Measurements from ENCODE around the gene PCID2.

The PCID2 gene

DNA sequence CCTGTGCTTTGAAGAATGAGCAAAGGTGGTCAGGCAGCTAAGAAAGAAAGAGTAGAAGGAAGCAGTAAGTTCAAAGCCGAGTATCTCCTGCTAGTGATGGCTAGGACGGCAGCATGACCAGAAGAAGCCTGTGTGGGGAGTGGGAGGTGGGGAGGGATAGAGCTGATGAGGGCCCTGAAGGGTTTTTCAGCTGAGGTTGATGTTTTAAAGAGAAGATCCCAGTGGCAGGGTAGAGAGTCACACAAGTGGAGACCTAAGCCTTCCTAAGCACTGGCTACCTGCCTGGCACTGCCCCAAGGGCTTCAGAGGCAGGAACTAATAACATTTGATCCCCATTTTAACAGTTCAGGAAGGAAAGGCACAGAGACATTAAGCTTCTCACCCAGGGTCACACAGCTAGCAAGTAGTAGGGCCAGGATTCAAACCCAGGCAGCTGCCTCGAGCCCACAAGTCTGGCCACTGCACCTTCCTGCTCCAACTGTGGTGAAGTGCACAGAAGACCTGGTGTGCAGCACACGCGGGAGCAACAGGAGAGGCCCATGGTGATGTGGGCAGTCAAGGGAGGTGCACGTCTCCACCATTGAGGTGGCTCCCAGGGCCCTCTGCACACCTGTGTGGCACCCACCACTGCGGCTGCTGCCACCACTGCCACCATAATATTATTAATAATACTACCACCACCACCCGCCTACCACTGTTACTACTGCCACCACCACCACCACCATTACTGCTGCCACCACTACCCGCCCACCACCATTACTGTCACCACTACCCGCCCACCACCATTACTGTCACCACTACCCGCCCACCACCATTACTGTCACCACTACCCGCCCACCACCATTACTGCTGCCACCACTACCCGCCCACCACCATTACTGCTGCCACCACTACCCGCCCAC is 23.1 kb upstream of the PCID2 start:
- no peaks in the 10 kb centered on the region for H3K27me3 ChIP-seq (ENCODE audit: low read length)
- no peak overlapping the region for H3K4me2 ChIP-seq (ENCODE audit: low read depth, low read length, poor library complexity, severe bottlenecking)
- no peak overlapping the region for H3K27ac ChIP-seq (ENCODE audit: low read depth, low read length)
- no peak for TF ChIP-seq CTCF (IDR thresholded peaks at IDR 0.05; ENCODE audit: insufficient read depth, low read length, poor library complexity, severe bottlenecking)
- TF ChIP-seq EZH2phosphoT487 (conservative IDR thresholded peaks at IDR 0.05; ENCODE audit: low read length), result no peak
- no peaks in the 10 kb centered on the region for H3K36me3 ChIP-seq (ENCODE audit: low read length)
- no peaks in the 10 kb centered on the region for H3K9me3 ChIP-seq (ENCODE audit: insufficient read depth, low read length)
- H2AFZ ChIP-seq (ENCODE audit: low read depth, low read length, severe bottlenecking), result no peak overlapping the region
- H3K9ac ChIP-seq (ENCODE audit: low read length), result no peak overlapping the region
- no peaks in the 10 kb centered on the region for H3F3A ChIP-seq (ENCODE audit: insufficient read depth)
- H3K9me2 ChIP-seq (replicated peaks; ENCODE audit: insufficient read depth, low read length), result no peaks in the 10 kb centered on the region
- H4K20me1 ChIP-seq (ENCODE audit: low read depth, low read length), result no peaks in the 10 kb centered on the region
- no peak overlapping the region for H3K4me3 ChIP-seq (ENCODE audit: insufficient read depth, low read length, poor library complexity, severe bottlenecking)
- no peaks in the 10 kb centered on the region for H3K79me2 ChIP-seq (ENCODE audit: insufficient read depth, low read length)

DNA sequence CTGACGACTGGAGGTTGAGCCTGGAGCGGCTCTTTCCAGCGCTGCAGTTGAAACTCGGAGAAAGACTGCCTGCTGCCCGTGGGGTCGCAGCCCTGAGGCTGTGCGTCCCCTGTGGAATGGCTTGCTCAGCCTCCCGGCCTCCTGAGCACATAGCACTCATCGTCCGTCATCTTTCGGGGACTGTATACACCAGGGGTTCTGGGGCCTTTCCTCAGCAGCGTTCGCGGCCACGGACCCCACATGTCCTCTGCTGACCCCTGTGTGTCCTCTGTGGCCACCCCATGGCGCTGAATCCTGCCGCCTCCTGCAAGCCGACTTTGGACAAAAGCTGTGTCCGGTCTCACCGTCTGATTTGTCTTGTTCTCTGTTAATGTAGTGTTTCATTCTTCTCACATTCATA is 21.3 kb upstream of the PCID2 start:
- H3K4me3 ChIP-seq (ENCODE audit: insufficient read depth, low read length, poor library complexity, severe bottlenecking), result no peak overlapping the region
- H3K79me2 ChIP-seq (ENCODE audit: insufficient read depth, low read length), result 0 out of 2 replicates have a peak, but pooled peaks cover 5% of the 10 kb centered on the region
- H3K36me3 ChIP-seq (ENCODE audit: low read length), result peaks cover 8% of the 10 kb centered on the region; the same call in 1 of the 2 replicates
- no peaks in the 10 kb centered on the region for H3F3A ChIP-seq (ENCODE audit: insufficient read depth)
- no peak overlapping the region for H3K27ac ChIP-seq (ENCODE audit: low read depth, low read length)
- no peaks in the 10 kb centered on the region for H3K9me2 ChIP-seq (replicated peaks; ENCODE audit: insufficient read depth, low read length)
- H2AFZ ChIP-seq (ENCODE audit: low read depth, low read length, severe bottlenecking), result no peak overlapping the region
- H4K20me1 ChIP-seq (ENCODE audit: low read depth, low read length), result no peaks in the 10 kb centered on the region
- TF ChIP-seq CTCF (IDR thresholded peaks at IDR 0.05; ENCODE audit: insufficient read depth, low read length, poor library complexity, severe bottlenecking), result no peak
- TF ChIP-seq EZH2phosphoT487 (conservative IDR thresholded peaks at IDR 0.05; ENCODE audit: low read length), result no peak
- H3K9me3 ChIP-seq (ENCODE audit: insufficient read depth, low read length), result no peaks in the 10 kb centered on the region
- no peaks in the 10 kb centered on the region for H3K27me3 ChIP-seq (ENCODE audit: low read length)
- H3K4me2 ChIP-seq (ENCODE audit: low read depth, low read length, poor library complexity, severe bottlenecking), result no peak overlapping the region
- no peak overlapping the region for H3K9ac ChIP-seq (ENCODE audit: low read length)

GRCh38 chr13:113229161-113229560 is 20.7 kb upstream of the PCID2 start:
- H4K20me1 ChIP-seq (ENCODE audit: low read depth, low read length), result no peaks in the 10 kb centered on the region
- no peak overlapping the region for H3K9ac ChIP-seq (ENCODE audit: low read length)
- TF ChIP-seq EZH2phosphoT487 (conservative IDR thresholded peaks at IDR 0.05; ENCODE audit: low read length) (no peak), CTCF (IDR thresholded peaks at IDR 0.05; ENCODE audit: insufficient read depth, low read length, poor library complexity, severe bottlenecking) (no peak)
- no peaks in the 10 kb centered on the region for H3F3A ChIP-seq (ENCODE audit: insufficient read depth)
- H3K9me3 ChIP-seq (ENCODE audit: insufficient read depth, low read length), result no peaks in the 10 kb centered on the region
- H2AFZ ChIP-seq (ENCODE audit: low read depth, low read length, severe bottlenecking), result no peak overlapping the region
- H3K4me3 ChIP-seq (ENCODE audit: insufficient read depth, low read length, poor library complexity, severe bottlenecking), result no peak overlapping the region
- no peaks in the 10 kb centered on the region for H3K9me2 ChIP-seq (replicated peaks; ENCODE audit: insufficient read depth, low read length)
- H3K27ac ChIP-seq (ENCODE audit: low read depth, low read length), result no peak overlapping the region
- no peaks in the 10 kb centered on the region for H3K27me3 ChIP-seq (ENCODE audit: low read length)
- no peak overlapping the region for H3K4me2 ChIP-seq (ENCODE audit: low read depth, low read length, poor library complexity, severe bottlenecking)
- peaks cover 8% of the 10 kb centered on the region; the same call in 1 of the 2 replicates for H3K36me3 ChIP-seq (ENCODE audit: low read length)
- 0 out of 2 replicates have a peak, but pooled peaks cover 5% of the 10 kb centered on the region for H3K79me2 ChIP-seq (ENCODE audit: insufficient read depth, low read length)
